Right lobe of liver (tissue), 4 donors: ENCODE measurements around the gene SPOCK1.

Experiments
- CTCF ChIP-seq, 4 donors: fragments of 200-600 bp in 3 of 4; fragments of 450-650 bp in 1 of 4; IDR thresholded peaks; one replicate each; pipeline versions ENCODE4 v1.5.1 to v1.8.0; 2016 to 2022; ENCODE audit warnings: antibody characterized with exemption in 4 of 4, mild to moderate bottlenecking in 2 of 4
- POLR2A ChIP-seq: fragments of 450-650 bp; IDR thresholded peaks from one replicate; pipeline ENCODE4 v1.6.1; 2017; ENCODE audit warnings: antibody characterized with exemption, mild to moderate bottlenecking
- donor health status: DM: no; HTN: no; CAD: no.
- donor health status: DM: no; HTN: no; CAD: no.
- donor health status: DM: no; HTN: yes; CAD: no.

DNA sequence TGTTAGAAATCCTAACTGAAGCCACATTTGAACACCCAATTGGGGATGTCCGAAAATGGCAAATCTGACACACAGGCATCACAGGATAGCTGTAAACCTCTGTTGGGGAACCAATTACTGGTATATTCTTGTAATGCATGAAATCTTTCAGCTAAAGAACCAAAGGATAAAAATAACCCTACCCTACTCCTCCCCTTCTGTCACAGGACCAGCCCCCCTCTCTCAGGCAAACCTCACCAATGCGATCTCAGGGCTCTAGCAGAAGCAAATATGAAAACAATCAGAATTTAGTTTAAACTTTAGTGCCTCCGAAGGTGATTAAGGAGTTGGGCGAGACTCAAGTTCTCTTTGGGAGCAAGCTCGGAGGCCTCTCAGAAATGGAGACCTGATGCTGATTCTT lies 499.3 kb downstream of the SPOCK1 start:
- TF ChIP-seq CTCF (IDR thresholded peaks at IDR 0.05) (no peak), POLR2A (no peak)
